ENCODE measurements around the gene MISP3. TPM values are rescaled to one million over a fixed set of nuclear protein-coding genes. Genes with fewer than 3 reads are reported as not detected.

Gene MISP3
- total RNA-seq, 2 experiments from 2014 or later: 2.4 to 2.5 TPM

DNA sequence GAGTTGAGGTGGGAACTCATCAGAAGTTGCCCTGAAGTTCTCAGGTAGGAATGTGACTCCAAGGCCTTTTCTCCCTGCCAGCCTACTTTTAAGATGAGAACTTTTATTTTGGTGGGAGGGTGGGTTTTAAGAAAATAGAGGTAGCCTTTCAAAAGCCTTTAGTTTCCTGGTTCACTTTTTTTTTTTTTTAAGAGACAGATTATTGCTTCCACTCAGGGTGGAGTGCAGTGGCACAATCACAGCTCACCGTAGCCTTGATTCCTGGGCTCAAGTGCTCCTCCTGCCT, 10.0 kb downstream of the MISP3 start:
- POLR2A ChIA-PET: interaction anchor here (1.4 kb wide), 2 partner anchors 23 to 54 kb away, joined by 4 to 7 read pairs; partner anchors contain the start of gene ASF1B
- DNase-seq: no peak
- no peak overlapping the region for H3K27ac Mint-ChIP-seq

DNA sequence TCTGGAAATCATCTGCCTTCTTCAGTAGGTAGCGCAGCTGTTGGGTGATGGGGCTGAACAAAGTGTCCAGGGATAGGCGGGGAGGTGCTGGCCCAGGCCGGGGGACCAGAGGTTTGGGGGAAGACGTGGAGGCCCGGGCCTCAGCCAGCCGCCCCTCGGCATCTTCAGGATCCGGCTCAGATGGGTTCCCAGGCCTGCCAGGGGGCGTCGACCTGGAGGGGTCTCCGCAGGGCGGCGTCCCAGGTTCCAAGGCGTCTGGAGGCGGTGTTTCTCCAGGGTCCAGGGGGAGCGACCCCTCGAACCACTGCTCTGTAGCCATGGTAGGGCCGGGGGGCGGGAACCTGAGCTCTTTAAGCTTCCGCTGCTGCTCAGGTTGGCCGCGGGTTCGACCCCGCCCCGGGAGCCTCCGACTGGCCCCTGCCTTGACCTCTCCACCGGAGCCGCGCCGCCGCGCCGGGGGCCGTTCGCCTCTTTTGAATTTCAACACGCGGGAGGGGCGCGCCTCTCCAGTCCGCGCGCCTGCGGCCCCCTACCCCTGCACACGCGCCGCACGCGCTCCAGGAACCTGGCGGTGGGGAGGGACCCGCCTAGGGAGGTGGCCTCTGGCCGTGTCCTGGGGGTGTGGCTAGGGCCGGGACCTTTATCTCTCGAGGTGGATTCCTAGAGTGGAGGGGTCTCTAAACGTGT, 12.9 kb downstream of the MISP3 start, which contains the start of gene C19orf67:
TSS of gene C19orf67 (minus strand) at position 475 of the 687 bp plus-strand sequence. CDS start at position 319, 156 bp downstream.
- Mint-ChIP-seq H3K9me3 (no peaks in the 10 kb centered on the region), H3K27me3 (peaks cover 2% of the 10 kb centered on the region), H3K4me3 (no peak within 1 kb of the TSS), H3K4me1 (ENCODE audit: low read depth) (peaks cover 22% of the 10 kb centered on the region), H3K27ac (no peak within 1 kb of the TSS), H3K36me3 (peaks cover 17% of the 10 kb centered on the region)
- no peak for DNase-seq
- intact Hi-C loops (cut with micrococcal nuclease): loop anchor here (10.0 kb wide), 1 partner anchor 311 kb away; the partner anchor contains the start of gene C19orf53
- ChIA-PET CTCF (no interaction called here), POLR2A (no interaction called here)

More for the DNA sequence above, 10.0 kb downstream of the MISP3 start:
- Mint-ChIP-seq H3K4me3 (no peak overlapping the region), H3K36me3 (peaks cover 2% of the 10 kb centered on the region), H3K27me3 (peaks cover 2% of the 10 kb centered on the region), H3K9me3 (no peaks in the 10 kb centered on the region), H3K4me1 (ENCODE audit: low read depth) (peaks cover 17% of the 10 kb centered on the region)
- CTCF ChIA-PET: interaction anchor here (1.1 to 3.3 kb wide), 5 partner anchors 11 to 66 kb away, joined by 3 to 18 read pairs (median 6); partner anchors contain the start of genes ASF1B and MISP3
- intact Hi-C loops (cut with micrococcal nuclease): loop anchor here (5.0 to 10.0 kb wide), 2 partner anchors 35 to 308 kb away; partner anchors contain the start of genes C19orf53 and PRKACA

- no peak for DNase-seq
- ChIA-PET CTCF (no interaction called here), POLR2A (no interaction called here)
- Mint-ChIP-seq H3K4me1 (ENCODE audit: low read depth) (peaks cover 19% of the 10 kb centered on the region), H3K4me3 (no peak overlapping the region), H3K36me3 (peaks cover 17% of the 10 kb centered on the region), H3K27ac (no peak overlapping the region), H3K9me3 (no peaks in the 10 kb centered on the region), H3K27me3 (peaks cover 2% of the 10 kb centered on the region)
- intact Hi-C loops (cut with micrococcal nuclease): loop anchor here (10.0 kb wide), 1 partner anchor 311 kb away; the partner anchor contains the start of gene C19orf53
Observed at GRCh38 chr19:14086098-14086497, 13.5 kb downstream of the MISP3 start.

DNA sequence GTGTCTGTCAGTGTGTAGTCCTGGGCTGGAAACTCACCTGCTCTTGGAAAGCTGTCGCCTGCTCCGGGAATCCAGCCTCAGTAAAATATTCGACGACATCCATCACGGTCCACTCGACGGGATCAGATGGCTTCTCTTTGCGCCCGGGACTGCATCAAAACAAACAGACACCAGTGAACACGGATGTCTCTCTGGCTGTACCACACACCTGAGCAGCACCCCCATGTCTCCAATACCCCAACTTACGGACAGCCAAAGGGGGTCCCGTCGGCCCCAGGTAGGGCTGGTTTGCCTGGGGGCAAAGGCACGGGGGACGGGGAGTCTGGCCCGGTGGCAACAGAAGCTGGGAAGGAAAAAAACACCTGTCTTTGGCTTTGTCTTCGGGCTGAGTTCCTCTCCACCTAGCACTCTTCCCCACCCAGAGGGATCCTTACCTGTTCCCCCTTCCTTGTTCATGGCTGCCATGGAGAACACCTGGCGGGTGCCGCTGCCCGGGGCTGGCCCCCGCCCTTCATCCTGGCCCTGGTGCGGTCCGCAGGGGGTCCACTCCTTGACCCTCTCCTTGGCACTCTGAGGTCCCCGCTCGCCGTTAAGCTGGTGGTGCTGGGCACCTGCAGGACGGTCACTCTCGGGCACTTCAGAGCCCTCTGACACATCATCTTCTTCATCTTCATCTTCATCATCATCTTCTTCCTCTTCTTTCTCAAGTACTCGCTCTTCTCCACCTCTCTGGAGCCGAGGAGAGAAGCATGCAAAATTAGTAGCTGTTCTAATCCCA, 16.2 kb downstream of the MISP3 start:
- Mint-ChIP-seq H3K36me3 (peaks cover 30% of the 10 kb centered on the region), H3K4me1 (ENCODE audit: low read depth) (peaks cover 18% of the 10 kb centered on the region), H3K4me3 (peak overlapping the region; percentile 79), H3K9me3 (peaks cover 15% of the 10 kb centered on the region), H3K27ac (peak overlapping the region; percentile 77), H3K27me3 (no peaks in the 10 kb centered on the region)
- intact Hi-C loops (cut with micrococcal nuclease): loop anchor here (10.0 kb wide), 1 partner anchor 314 kb away; the partner anchor contains the start of gene C19orf53
- POLR2A ChIA-PET: interaction anchor here (0.6 to 1.5 kb wide), 2 partner anchors 83 to 237 kb away, joined by 3 read pairs; partner anchors contain the start of gene RFX1
- no peak for DNase-seq
- CTCF ChIA-PET: interaction anchor here (1.1 to 1.6 kb wide), 4 partner anchors 10 to 1124 kb away, joined by 3 to 4 read pairs (median 4); partner anchors contain the start of gene MISP3

- intact Hi-C loops (cut with micrococcal nuclease): loop anchor here (10.0 kb wide), 1 partner anchor 315 kb away; the partner anchor contains the start of gene C19orf53
- Mint-ChIP-seq H3K36me3 (peaks cover 30% of the 10 kb centered on the region), H3K9me3 (peaks cover 16% of the 10 kb centered on the region), H3K27me3 (no peaks in the 10 kb centered on the region), H3K4me3 (peak overlapping the region; percentile 79), H3K27ac (peak overlapping the region; percentile 77), H3K4me1 (ENCODE audit: low read depth) (peaks cover 18% of the 10 kb centered on the region)
- POLR2A ChIA-PET: interaction anchor here (0.6 kb wide), 1 partner anchor 238 kb away, joined by 3 read pairs; no protein-coding TSS in a partner anchor
- CTCF ChIA-PET: interaction anchor here (1.1 kb wide), 2 partner anchors 25 to 1124 kb away, joined by 4 read pairs; no protein-coding TSS in a partner anchor
- no peak for DNase-seq
Observed at GRCh38 chr19:14089412-14089661, 16.8 kb downstream of the MISP3 start.

GRCh38 chr19:14089662-14090508, 17.3 kb downstream of the MISP3 start:
- peaks cover 22% of the 10 kb centered on the region for H3K4me1 Mint-ChIP-seq (ENCODE audit: low read depth)
- H3K4me3 Mint-ChIP-seq: peak overlapping the region; percentile 79
- POLR2A ChIA-PET: interaction anchor here (0.6 kb wide), 1 partner anchor 238 kb away, joined by 3 read pairs; no protein-coding TSS in a partner anchor
- CTCF ChIA-PET: interaction anchor here (0.6 to 1.1 kb wide), 7 partner anchors 8 to 1125 kb away, joined by 3 to 4 read pairs (median 4); partner anchors contain the start of gene ASF1B
- intact Hi-C loops (cut with micrococcal nuclease): loop anchor here (1.0 to 10.0 kb wide), 2 partner anchors 9 to 315 kb away; partner anchors contain the start of gene C19orf53
- no peaks in the 10 kb centered on the region for H3K27me3 Mint-ChIP-seq
- peak overlapping the region; percentile 77 for H3K27ac Mint-ChIP-seq
- peaks cover 16% of the 10 kb centered on the region for H3K9me3 Mint-ChIP-seq
- DNase-seq: peak; percentile 62
- H3K36me3 Mint-ChIP-seq: peaks cover 30% of the 10 kb centered on the region

DNA sequence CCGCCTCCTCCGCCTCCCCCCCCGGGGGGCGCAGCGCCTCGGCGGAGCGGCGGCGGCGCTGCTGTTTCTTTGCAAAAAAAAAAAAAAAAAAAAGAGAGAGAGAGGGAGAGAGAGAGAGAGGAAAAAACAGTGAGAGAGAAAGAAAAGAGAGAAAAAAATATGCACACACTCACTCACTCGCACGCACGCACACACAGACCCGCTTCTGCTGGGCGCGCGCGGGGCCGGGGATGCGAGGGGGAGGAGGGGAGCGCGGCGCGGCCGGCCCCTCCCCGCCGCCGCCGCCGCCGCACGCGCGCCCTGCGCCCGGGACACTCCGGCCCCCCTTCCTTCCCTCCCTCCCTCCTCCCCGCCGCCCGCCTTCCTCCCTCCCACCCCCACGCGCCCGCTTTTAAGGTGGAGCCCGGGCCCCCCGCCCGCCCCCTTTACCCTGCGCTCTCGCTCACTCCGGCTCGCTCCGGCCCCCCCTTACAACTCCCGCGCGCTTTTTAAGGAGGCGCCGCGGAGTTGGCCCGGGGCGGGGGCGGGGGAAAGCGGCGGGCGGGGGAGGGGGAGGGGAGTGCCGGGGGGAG, 18.0 kb downstream of the MISP3 start, which contains the start of gene SAMD1:
TSS of gene SAMD1 (minus strand) at position 243 of the 572 bp plus-strand sequence.
- Mint-ChIP-seq H3K9me3 (peaks cover 16% of the 10 kb centered on the region), H3K4me1 (ENCODE audit: low read depth) (peaks cover 22% of the 10 kb centered on the region), H3K27me3 (no peaks in the 10 kb centered on the region), H3K4me3 (peak within 1 kb of the TSS; percentile 89), H3K36me3 (peaks cover 30% of the 10 kb centered on the region), H3K27ac (peak within 1 kb of the TSS; percentile 95)
- POLR2A ChIA-PET: interaction anchor here (1.5 to 1.8 kb wide), 2 partner anchors 10 to 46 kb away, joined by 5 read pairs; partner anchors contain the start of gene ASF1B
- intact Hi-C loops (cut with micrococcal nuclease): loop anchor here (1.0 kb wide), 3 partner anchors 9 to 46 kb away; partner anchors contain the start of genes ASF1B and PRKACA
- DNase-seq: peak; percentile 88
- CTCF ChIA-PET: interaction anchor here (1.0 to 1.6 kb wide), 5 partner anchors 9 to 209 kb away, joined by 3 to 4 read pairs (median 4); partner anchors contain the start of genes ASF1B and MISP3

DNA sequence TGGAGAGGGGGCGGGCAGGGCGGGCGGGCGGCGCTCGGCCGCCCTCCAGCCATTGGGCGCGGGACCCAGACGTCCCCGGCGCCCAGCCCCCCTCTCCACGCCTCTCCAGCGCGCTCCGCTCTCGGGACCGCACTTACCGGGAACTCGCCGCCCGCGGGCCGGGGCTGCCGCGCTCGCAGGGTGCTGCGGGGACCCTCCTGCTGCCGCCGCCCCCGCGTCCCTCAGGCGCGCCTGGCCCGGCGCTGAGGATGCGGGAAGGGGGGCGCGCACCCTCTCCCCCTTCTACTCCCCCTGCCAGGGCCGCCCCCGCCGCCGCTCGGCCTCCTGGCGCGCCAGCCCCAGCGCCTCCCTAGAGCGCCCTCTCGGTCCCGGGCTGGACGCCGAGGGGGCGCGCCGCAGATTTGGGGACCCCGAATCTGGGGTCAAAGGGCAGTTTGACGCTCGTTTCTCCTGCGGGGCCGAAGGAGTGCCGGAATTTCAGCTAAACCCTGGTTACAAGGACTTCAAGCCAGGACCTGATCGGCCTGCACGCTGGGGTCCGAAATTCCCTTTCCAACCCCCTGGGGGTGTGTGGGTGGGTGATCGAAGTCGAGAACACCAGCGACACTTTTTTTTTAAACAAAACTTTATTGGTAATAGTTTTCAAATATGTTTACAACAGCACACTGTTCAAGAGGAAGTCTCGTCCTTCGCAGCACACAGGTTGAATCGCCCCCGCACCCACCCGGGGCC, 18.7 kb downstream of the MISP3 start:
- peaks cover 30% of the 10 kb centered on the region for H3K36me3 Mint-ChIP-seq
- H3K27ac Mint-ChIP-seq: peak overlapping the region; percentile 95
- H3K4me1 Mint-ChIP-seq (ENCODE audit: low read depth): peaks cover 22% of the 10 kb centered on the region
- ChIA-PET CTCF (interaction anchor here (0.6 to 1.6 kb wide), 5 partner anchors 18 to 341 kb away, joined by 3 to 5 read pairs (median 3); partner anchors contain the start of genes MISP3 and PKN1), POLR2A (interaction anchor here (1.5 to 1.8 kb wide), 2 partner anchors 10 to 45 kb away, joined by 5 read pairs; partner anchors contain the start of gene ASF1B)
- peak; percentile 83 for DNase-seq
- intact Hi-C loops (cut with micrococcal nuclease): loop anchor here (1.0 kb wide), 2 partner anchors 26 to 45 kb away; partner anchors contain the start of genes ASF1B and PRKACA
- H3K4me3 Mint-ChIP-seq: peak overlapping the region; percentile 89
- H3K9me3 Mint-ChIP-seq: peaks cover 16% of the 10 kb centered on the region
- no peaks in the 10 kb centered on the region for H3K27me3 Mint-ChIP-seq

DNA sequence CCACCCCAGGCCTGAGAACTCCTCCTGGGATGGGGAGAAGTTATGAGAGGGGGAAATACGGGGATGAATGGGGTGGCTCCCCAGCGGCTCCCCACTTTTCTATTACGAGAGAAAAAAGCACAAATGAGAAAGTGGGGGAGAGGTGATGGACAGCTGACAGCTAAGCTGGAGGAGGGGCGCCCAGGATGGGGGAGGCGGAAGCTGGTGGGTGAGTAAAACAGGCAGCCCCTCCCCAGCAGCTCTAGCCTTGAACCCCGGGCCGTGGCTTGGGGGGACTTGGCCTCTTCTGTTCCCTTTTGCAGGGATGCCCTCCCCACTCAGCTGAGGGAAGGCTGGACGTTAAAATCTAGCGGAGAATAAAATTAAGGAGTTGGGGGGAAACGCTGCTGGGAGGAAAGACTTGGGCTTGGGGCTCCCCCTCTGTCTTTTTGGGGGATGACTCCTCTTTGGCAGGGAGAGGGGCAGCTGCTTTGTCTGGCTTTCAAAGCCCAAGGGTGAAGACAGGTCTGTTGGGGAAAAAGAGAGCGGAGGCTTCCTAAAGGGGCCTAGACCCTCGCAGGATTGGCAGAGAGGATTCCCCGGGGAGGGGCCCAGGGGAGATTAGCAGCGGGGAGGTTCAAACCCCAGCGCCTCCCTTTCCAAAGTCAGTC, 19.4 kb downstream of the MISP3 start:
- CTCF ChIA-PET: interaction anchor here (0.6 to 1.6 kb wide), 6 partner anchors 19 to 341 kb away, joined by 3 to 5 read pairs (median 3); partner anchors contain the start of genes MISP3 and PKN1
- Mint-ChIP-seq H3K9me3 (peaks cover 16% of the 10 kb centered on the region), H3K27me3 (no peaks in the 10 kb centered on the region), H3K4me3 (peak overlapping the region; percentile 89), H3K4me1 (ENCODE audit: low read depth) (peaks cover 22% of the 10 kb centered on the region), H3K27ac (peak overlapping the region; percentile 95), H3K36me3 (peaks cover 34% of the 10 kb centered on the region)
- POLR2A ChIA-PET: interaction anchor here (1.5 to 1.8 kb wide), 2 partner anchors 11 to 45 kb away, joined by 5 read pairs; partner anchors contain the start of gene ASF1B
- intact Hi-C loops (cut with micrococcal nuclease): loop anchor here (1.0 kb wide), 2 partner anchors 25 to 44 kb away; partner anchors contain the start of genes ASF1B and PRKACA
- DNase-seq: peak; percentile 68

Data from activated CD4-positive, alpha-beta memory T cell treated with anti-CD3 and anti-CD28 coated beads for 36 hours (primary cell).